Keratinocyte (primary cell): ENCODE measurements around the gene EVI5L. TPM values are rescaled to one million over a fixed set of nuclear protein-coding genes. Genes with fewer than 3 reads are reported as not detected.

Experiments used
- DNase-seq: peaks from one replicate; pipeline ENCODE4 v3.0.0-alpha.2; 2011; ENCODE audit warnings: low read depth, missing footprints, low spot score
- FAIRE-seq: peaks from 2 replicates; lab custom pipeline; 2011; peaks lifted over from hg19 to GRCh38; lab: Jason Lieb, UNC
- H2AFZ ChIP-seq: 2 replicates; pipeline ENCODE4 v1.6.0; 2012; ENCODE audit warnings: low read length, control low read depth, inconsistent platforms; ENCODE audit not compliant: control insufficient read depth
- H3K27ac ChIP-seq: 2 replicates; pipeline ENCODE4 v1.5.1; 2011; ENCODE audit warnings: low read length; ENCODE audit not compliant: control insufficient read depth, insufficient read depth
- H3K27me3 ChIP-seq: 3 replicates; pipeline ENCODE4 v1.6.0; 2011; ENCODE audit warnings: low read length; ENCODE audit not compliant: control insufficient read depth, insufficient read depth; ENCODE audit errors: extremely low read depth
- H3K36me3 ChIP-seq, 2 experiments: 2 replicates in 1 of 2; 3 replicates in 1 of 2; pipeline ENCODE4 v1.5.1; 2011; ENCODE audit warnings: low read length in 2 of 2, mild to moderate bottlenecking in 1 of 2; ENCODE audit not compliant: control insufficient read depth in 2 of 2, insufficient read depth in 2 of 2; ENCODE audit errors: extremely low read depth in 1 of 2
- H3K4me1 ChIP-seq: 3 replicates; pipeline ENCODE4 v1.5.1; 2011; ENCODE audit warnings: low read length; ENCODE audit not compliant: control insufficient read depth, insufficient read depth; ENCODE audit errors: extremely low read depth
- H3K4me2 ChIP-seq: 3 replicates; pipeline ENCODE4 v1.6.0; 2011; ENCODE audit warnings: low read depth, low read length; ENCODE audit not compliant: control insufficient read depth, insufficient read depth; ENCODE audit errors: extremely low read depth
- H3K4me3 ChIP-seq, 3 experiments: fragments of 200-600 bp in 1 of 3; sonication (generic) in 1 of 3; 2 replicates in 2 of 3; 3 replicates in 1 of 3; pipeline ENCODE4 v1.5.1; 2011 to 2016; ENCODE audit warnings: low read length in 3 of 3, mild to moderate bottlenecking in 3 of 3, control low read depth in 2 of 3, inconsistent platforms in 1 of 3, low read depth in 1 of 3, mixed read lengths in 1 of 3, mixed run types in 1 of 3, moderate library complexity in 1 of 3; ENCODE audit not compliant: control insufficient read depth in 2 of 3, insufficient read depth in 2 of 3; ENCODE audit errors: extremely low read depth in 1 of 3
- H3K79me2 ChIP-seq: 2 replicates; pipeline ENCODE4 v1.6.0; 2012; ENCODE audit warnings: low read length; ENCODE audit not compliant: control insufficient read depth, insufficient read depth
- H3K9ac ChIP-seq: 3 replicates; pipeline ENCODE4 v1.6.0; 2011; ENCODE audit warnings: low read length; ENCODE audit not compliant: control insufficient read depth, insufficient read depth; ENCODE audit errors: extremely low read depth
- H3K9me1 ChIP-seq: 3 replicates; pipeline ENCODE4 v1.6.0; 2011; ENCODE audit warnings: low read length; ENCODE audit not compliant: control insufficient read depth, insufficient read depth; ENCODE audit errors: extremely low read depth
- H3K9me3 ChIP-seq: 2 replicates; pipeline ENCODE4 v1.5.1; 2012; ENCODE audit warnings: low read depth, low read length; ENCODE audit not compliant: control insufficient read depth
- H4K20me1 ChIP-seq: 3 replicates; pipeline ENCODE4 v1.6.0; 2011; ENCODE audit warnings: low read length; ENCODE audit not compliant: control insufficient read depth, insufficient read depth; ENCODE audit errors: extremely low read depth
- CTCF ChIP-seq, 3 experiments: IDR thresholded peaks in 1 of 3; conservative IDR thresholded peaks in 1 of 3; optimal IDR thresholded peaks in 1 of 3; 2 replicates in 2 of 3; 3 replicates in 1 of 3; pipeline versions ENCODE3 to v1.5.1; 2011; ENCODE audit warnings: low read length in 3 of 3, mild to moderate bottlenecking in 3 of 3, moderate library complexity in 2 of 3, control low read depth in 1 of 3, inconsistent platforms in 1 of 3; ENCODE audit not compliant: insufficient read depth in 2 of 3; ENCODE audit errors: extremely low read depth in 1 of 3
- EZH2 ChIP-seq: IDR thresholded peaks from one replicate; pipeline ENCODE4 v1.6.1; 2012; ENCODE audit warnings: inconsistent platforms, mild to moderate bottlenecking, low read length, moderate library complexity
- dilution Hi-C: fragments of 300-500 bp; cut with MboI; formaldehyde crosslinking; loops from one replicate; pipeline ENCODE4 v1.7.0; 2020; ENCODE audit warnings: low sequenced_read_pairs; ENCODE audit not compliant: extremely low pct_ligation_motif_present
- polyA plus RNA-seq, 5 experiments: library from polyadenylated mRNA; depleted of rRNA in 3 of 5; stranded (reverse) in 3 of 5; stranded (forward) in 1 of 5; unstranded in 1 of 5; fragments of >200 nt; gene quantifications; 1 replicate in 1 of 5; 2 replicates in 3 of 5; 3 replicates in 1 of 5; pipeline versions ENCODE4 v1.2.1 to v1.2.3, GENCODE V29; 2011 to 2012; ENCODE audit warnings: missing spikeins in 2 of 5, low read depth in 1 of 5, low replicate concordance in 1 of 5

EVI5L gene
- polyA plus RNA-seq, 1 donor (not counting 4 experiments of a cell fraction or from before 2014, with no cell fraction given) = 7.5 TPM

DNA sequence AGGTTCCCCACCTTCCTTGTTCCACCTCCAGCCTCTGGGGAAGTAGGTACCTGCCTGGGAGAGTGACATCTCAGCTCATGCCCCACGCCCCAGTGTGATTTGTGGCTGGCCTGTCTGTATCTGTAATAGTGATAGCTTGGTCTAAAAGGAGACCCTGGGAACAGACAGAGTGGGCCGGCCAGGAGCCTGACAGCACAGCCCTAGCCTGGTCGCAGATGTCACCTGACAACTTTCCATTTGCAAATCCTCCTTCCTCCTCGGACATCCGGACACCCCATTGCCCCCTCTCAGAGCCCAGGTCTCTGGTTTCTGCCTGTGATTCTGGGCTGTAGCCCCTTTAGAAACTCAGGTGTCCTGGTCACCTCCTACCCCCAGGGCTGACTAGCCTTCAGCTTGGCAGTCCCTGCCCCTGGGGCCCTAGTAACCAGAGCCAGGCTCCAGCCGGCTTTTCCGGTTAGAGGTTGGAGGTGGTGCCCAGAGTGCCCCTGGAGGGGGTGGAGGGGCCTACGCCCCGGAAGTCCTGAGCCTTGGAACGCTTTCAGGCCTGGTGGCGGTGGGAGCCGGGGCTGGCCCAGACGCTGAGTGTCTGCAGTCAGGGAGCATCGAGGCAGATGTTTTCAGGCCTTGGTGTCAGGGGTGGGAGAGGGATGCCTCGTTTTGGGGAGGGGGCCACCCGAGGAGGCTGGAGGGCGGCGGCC is 64.7 kb downstream of the EVI5L start:
- Histone ChIP-seq H2AFZ (no peak overlapping the region), H3K36me3 (peaks cover 11 to 12% of the 10 kb centered on the region in 2 experiments), H3K4me1 (peaks cover 29% of the 10 kb centered on the region), H3K27ac (peak overlapping the region; percentile 61), H3K9ac (peak overlapping the region; percentile 66), H3K4me3 (no peak overlapping the region), H3K9me3 (no peaks in the 10 kb centered on the region), H3K4me2 (peak overlapping the region; percentile 48), H4K20me1 (no peaks in the 10 kb centered on the region), H3K27me3 (no peaks in the 10 kb centered on the region), H3K9me1 (no peaks in the 10 kb centered on the region), H3K79me2 (peaks cover 9% of the 10 kb centered on the region)
- DNase-seq (no peak), FAIRE-seq (peak; percentile 58)
- TF ChIP-seq EZH2 (no peak), CTCF (optimal IDR thresholded peaks at IDR 0.05 in 1 of 3, IDR thresholded peaks at IDR 0.05 in 1 of 3, conservative IDR thresholded peaks at IDR 0.05 in 1 of 3; ENCODE audit: extremely low read depth in 1 of 3, insufficient read depth in 2 of 3, low read length in 3 of 3) (peak in 1 of 3 experiments; percentile 10)
- dilution Hi-C loops = no loop called here

GRCh38 chr19:7895565-7895964 is 65.5 kb downstream of the EVI5L start:
- Histone ChIP-seq H2AFZ (no peak overlapping the region), H3K4me1 (peaks cover 37% of the 10 kb centered on the region), H3K27me3 (no peaks in the 10 kb centered on the region), H3K79me2 (peaks cover 5% of the 10 kb centered on the region), H3K36me3 (peaks cover 12 to 15% of the 10 kb centered on the region in 2 experiments), H3K4me2 (peak overlapping the region; percentile 48), H3K9me1 (no peaks in the 10 kb centered on the region), H3K27ac (peak overlapping the region; percentile 61), H4K20me1 (no peaks in the 10 kb centered on the region), H3K9me3 (no peaks in the 10 kb centered on the region), H3K9ac (peak overlapping the region; percentile 66), H3K4me3 (no peak overlapping the region)
- TF ChIP-seq EZH2 (no peak), CTCF (optimal IDR thresholded peaks at IDR 0.05 in 1 of 3, IDR thresholded peaks at IDR 0.05 in 1 of 3, conservative IDR thresholded peaks at IDR 0.05 in 1 of 3; ENCODE audit: extremely low read depth in 1 of 3, insufficient read depth in 2 of 3, low read length in 3 of 3) (no peak)
- DNase-seq (no peak), FAIRE-seq (no peak)
- dilution Hi-C loops = no loop called here
